SK-N-SH treated with all-trans-retinoic acid at 6 μM for 48 hours (cell line): Measurements from ENCODE around the gene STEEP1.

ENCODE experiments used
- ATAC-seq: fragments of 200-7000 bp; cut with Tn5 transposase; 3 replicates; pipeline ENCODE4 v1.9.1; 2020; ENCODE audit warnings: mild to moderate bottlenecking, moderate library complexity
- ARNTL ChIP-seq: fragments of 450-650 bp; formaldehyde crosslinking; IDR thresholded peaks from 2 replicates; pipeline ENCODE4 v1.5.0; 2020; ENCODE audit warnings: low read depth, mild to moderate bottlenecking, moderate library complexity, borderline replicate concordance
- BACH2 ChIP-seq: fragments of 250-450 bp; sonication (Bioruptor Pico); IDR thresholded peaks from 2 replicates; pipeline ENCODE4 v1.9.0; 2021; ENCODE audit warnings: mild to moderate bottlenecking, borderline replicate concordance
- ESRRG ChIP-seq: fragments of 250-450 bp; sonication (Bioruptor Pico); IDR thresholded peaks from 2 replicates; pipeline ENCODE4 v1.6.1; 2021; ENCODE audit warnings: mild to moderate bottlenecking
- GLIS3 ChIP-seq: fragments of 250-450 bp; sonication (Bioruptor Pico); IDR thresholded peaks from 2 replicates; pipeline ENCODE4 v1.5.0; 2020; ENCODE audit warnings: mild to moderate bottlenecking, moderate library complexity
- ISL1 ChIP-seq: fragments of 250-450 bp; sonication (Bioruptor Pico); IDR thresholded peaks from 2 replicates; pipeline ENCODE4 v2.1.2; 2022; ENCODE audit warnings: mild to moderate bottlenecking, moderate library complexity
- OSR1 ChIP-seq: fragments of 250-450 bp; sonication (Bioruptor Pico); IDR thresholded peaks from 2 replicates; pipeline ENCODE4 v1.8.0; 2022; ENCODE audit warnings: moderate library complexity, mild to moderate bottlenecking, inconsistent platforms
- PPARA ChIP-seq: fragments of 250-450 bp; sonication (Bioruptor Pico); IDR thresholded peaks from 2 replicates; pipeline ENCODE4 v1.5.0; 2020; ENCODE audit warnings: mild to moderate bottlenecking, borderline replicate concordance
- RARB ChIP-seq: fragments of 250-450 bp; sonication (Bioruptor Pico); IDR thresholded peaks from 2 replicates; pipeline ENCODE4 v1.8.0; 2021; ENCODE audit warnings: mild to moderate bottlenecking, moderate library complexity
- SNAI2 ChIP-seq: fragments of 250-450 bp; sonication (Bioruptor Pico); IDR thresholded peaks from 2 replicates; pipeline ENCODE4 v1.5.0; 2020; ENCODE audit warnings: mild to moderate bottlenecking, moderate library complexity
- TCF4 ChIP-seq: fragments of 250-450 bp; sonication (Bioruptor Pico); IDR thresholded peaks from 2 replicates; pipeline ENCODE4 v1.8.0; 2021; ENCODE audit warnings: mild to moderate bottlenecking, moderate library complexity, borderline replicate concordance
- ZC3H10 ChIP-seq: fragments of 250-450 bp; sonication (Bioruptor Pico); IDR thresholded peaks from 2 replicates; pipeline ENCODE4 v1.5.1; 2021; ENCODE audit warnings: mild to moderate bottlenecking, moderate library complexity
- ZFP30 ChIP-seq: fragments of 450-650 bp; formaldehyde crosslinking; IDR thresholded peaks from 2 replicates; pipeline ENCODE4 v1.5.0; 2022; ENCODE audit warnings: mild to moderate bottlenecking, moderate library complexity
- ZNF70 ChIP-seq: fragments of 450-650 bp; formaldehyde crosslinking; IDR thresholded peaks from 2 replicates; pipeline ENCODE4 v1.5.0; 2020; ENCODE audit warnings: mild to moderate bottlenecking, moderate library complexity
- ZNF8 ChIP-seq: fragments of 450-650 bp; formaldehyde crosslinking; IDR thresholded peaks from 2 replicates; pipeline ENCODE4 v1.5.0; 2020; ENCODE audit warnings: mild to moderate bottlenecking, moderate library complexity
- TF ChIP-seq, protein P1 (sequence below): fragments of 250-450 bp; sonication (Bioruptor Pico); IDR thresholded peaks from 2 replicates; pipeline ENCODE4 v1.5.1; 2021; ENCODE audit warnings: mild to moderate bottlenecking, moderate library complexity
- TF ChIP-seq, protein P2 (sequence below): fragments of 250-450 bp; sonication (Bioruptor Pico); IDR thresholded peaks from 2 replicates; pipeline ENCODE4 v1.5.0; 2020; ENCODE audit warnings: mild to moderate bottlenecking, moderate library complexity
- TF ChIP-seq, protein P3 (sequence below): fragments of 250-450 bp; sonication (Bioruptor Pico); IDR thresholded peaks from 2 replicates; pipeline ENCODE4 v1.5.1; 2020; ENCODE audit warnings: low read depth, mild to moderate bottlenecking, moderate library complexity
- TF ChIP-seq, protein P4 (sequence below): fragments of 250-450 bp; sonication (Bioruptor Pico); IDR thresholded peaks from 2 replicates; pipeline ENCODE4 v1.8.0; 2021; ENCODE audit warnings: low read depth, mild to moderate bottlenecking, moderate library complexity, borderline replicate concordance
- TF ChIP-seq, protein P5 (sequence below): fragments of 250-450 bp; sonication (Bioruptor Pico); IDR thresholded peaks from 2 replicates; pipeline ENCODE4 v1.8.0; 2020; ENCODE audit warnings: mild to moderate bottlenecking, moderate library complexity, borderline replicate concordance

STEEP1 gene

DNA sequence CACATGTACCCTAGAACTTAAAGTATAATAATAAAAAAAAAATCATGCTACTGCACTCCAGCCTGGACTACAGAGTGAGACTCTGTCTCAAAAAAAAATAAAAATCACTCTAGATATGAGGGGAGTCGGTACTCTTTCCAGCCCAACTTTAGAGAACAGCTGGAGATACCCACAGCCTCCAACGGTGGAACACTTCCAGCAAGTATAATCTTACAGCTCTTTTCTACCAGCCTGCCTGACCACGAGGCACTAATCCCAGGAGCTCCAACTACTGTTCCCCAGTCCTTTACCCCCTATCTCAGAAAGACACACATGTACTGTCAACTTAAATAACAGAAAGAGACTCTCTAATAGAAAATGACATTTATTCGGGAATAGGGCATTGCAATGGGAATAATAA is 46.8 kb downstream of the STEEP1 start:
- TF ChIP-seq ZFP30 (no peak), ISL1 (CRISPR knock-in tag) (no peak), SNAI2 (CRISPR knock-in tag) (no peak), OSR1 (no peak), RARB (CRISPR knock-in tag) (no peak), ARNTL (CRISPR knock-in tag) (no peak), BACH2 (CRISPR knock-in tag) (no peak), ESRRG (CRISPR knock-in tag) (no peak), TCF4 (no peak), ZC3H10 (no peak), ZNF70 (CRISPR knock-in tag) (no peak), GLIS3 (CRISPR knock-in tag) (no peak), PPARA (CRISPR knock-in tag) (no peak)
- TF ChIP-seq, protein P1, sequence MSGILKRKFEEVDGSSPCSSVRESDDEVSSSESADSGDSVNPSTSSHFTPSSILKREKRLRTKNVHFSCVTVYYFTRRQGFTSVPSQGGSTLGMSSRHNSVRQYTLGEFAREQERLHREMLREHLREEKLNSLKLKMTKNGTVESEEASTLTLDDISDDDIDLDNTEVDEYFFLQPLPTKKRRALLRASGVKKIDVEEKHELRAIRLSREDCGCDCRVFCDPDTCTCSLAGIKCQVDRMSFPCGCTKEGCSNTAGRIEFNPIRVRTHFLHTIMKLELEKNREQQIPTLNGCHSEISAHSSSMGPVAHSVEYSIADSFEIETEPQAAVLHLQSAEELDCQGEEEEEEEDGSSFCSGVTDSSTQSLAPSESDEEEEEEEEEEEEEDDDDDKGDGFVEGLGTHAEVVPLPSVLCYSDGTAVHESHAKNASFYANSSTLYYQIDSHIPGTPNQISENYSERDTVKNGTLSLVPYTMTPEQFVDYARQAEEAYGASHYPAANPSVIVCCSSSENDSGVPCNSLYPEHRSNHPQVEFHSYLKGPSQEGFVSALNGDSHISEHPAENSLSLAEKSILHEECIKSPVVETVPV (CRISPR knock-in tag): no peak
- TF ChIP-seq, protein P2, sequence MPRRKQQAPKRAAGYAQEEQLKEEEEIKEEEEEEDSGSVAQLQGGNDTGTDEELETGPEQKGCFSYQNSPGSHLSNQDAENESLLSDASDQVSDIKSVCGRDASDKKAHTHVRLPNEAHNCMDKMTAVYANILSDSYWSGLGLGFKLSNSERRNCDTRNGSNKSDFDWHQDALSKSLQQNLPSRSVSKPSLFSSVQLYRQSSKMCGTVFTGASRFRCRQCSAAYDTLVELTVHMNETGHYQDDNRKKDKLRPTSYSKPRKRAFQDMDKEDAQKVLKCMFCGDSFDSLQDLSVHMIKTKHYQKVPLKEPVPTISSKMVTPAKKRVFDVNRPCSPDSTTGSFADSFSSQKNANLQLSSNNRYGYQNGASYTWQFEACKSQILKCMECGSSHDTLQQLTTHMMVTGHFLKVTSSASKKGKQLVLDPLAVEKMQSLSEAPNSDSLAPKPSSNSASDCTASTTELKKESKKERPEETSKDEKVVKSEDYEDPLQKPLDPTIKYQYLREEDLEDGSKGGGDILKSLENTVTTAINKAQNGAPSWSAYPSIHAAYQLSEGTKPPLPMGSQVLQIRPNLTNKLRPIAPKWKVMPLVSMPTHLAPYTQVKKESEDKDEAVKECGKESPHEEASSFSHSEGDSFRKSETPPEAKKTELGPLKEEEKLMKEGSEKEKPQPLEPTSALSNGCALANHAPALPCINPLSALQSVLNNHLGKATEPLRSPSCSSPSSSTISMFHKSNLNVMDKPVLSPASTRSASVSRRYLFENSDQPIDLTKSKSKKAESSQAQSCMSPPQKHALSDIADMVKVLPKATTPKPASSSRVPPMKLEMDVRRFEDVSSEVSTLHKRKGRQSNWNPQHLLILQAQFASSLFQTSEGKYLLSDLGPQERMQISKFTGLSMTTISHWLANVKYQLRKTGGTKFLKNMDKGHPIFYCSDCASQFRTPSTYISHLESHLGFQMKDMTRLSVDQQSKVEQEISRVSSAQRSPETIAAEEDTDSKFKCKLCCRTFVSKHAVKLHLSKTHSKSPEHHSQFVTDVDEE (CRISPR knock-in tag): no peak
- TF ChIP-seq, protein P3, sequence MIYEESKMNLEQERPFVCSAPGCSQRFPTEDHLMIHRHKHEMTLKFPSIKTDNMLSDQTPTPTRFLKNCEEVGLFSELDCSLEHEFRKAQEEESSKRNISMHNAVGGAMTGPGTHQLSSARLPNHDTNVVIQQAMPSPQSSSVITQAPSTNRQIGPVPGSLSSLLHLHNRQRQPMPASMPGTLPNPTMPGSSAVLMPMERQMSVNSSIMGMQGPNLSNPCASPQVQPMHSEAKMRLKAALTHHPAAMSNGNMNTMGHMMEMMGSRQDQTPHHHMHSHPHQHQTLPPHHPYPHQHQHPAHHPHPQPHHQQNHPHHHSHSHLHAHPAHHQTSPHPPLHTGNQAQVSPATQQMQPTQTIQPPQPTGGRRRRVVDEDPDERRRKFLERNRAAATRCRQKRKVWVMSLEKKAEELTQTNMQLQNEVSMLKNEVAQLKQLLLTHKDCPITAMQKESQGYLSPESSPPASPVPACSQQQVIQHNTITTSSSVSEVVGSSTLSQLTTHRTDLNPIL (CRISPR knock-in tag): no peak
- TF ChIP-seq, protein P4, sequence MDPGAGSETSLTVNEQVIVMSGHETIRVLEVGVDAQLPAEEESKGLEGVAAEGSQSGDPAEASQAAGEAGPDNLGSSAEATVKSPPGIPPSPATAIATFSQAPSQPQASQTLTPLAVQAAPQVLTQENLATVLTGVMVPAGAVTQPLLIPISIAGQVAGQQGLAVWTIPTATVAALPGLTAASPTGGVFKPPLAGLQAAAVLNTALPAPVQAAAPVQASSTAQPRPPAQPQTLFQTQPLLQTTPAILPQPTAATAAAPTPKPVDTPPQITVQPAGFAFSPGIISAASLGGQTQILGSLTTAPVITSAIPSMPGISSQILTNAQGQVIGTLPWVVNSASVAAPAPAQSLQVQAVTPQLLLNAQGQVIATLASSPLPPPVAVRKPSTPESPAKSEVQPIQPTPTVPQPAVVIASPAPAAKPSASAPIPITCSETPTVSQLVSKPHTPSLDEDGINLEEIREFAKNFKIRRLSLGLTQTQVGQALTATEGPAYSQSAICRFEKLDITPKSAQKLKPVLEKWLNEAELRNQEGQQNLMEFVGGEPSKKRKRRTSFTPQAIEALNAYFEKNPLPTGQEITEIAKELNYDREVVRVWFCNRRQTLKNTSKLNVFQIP (CRISPR knock-in tag): no peak
- TF ChIP-seq, protein P5, sequence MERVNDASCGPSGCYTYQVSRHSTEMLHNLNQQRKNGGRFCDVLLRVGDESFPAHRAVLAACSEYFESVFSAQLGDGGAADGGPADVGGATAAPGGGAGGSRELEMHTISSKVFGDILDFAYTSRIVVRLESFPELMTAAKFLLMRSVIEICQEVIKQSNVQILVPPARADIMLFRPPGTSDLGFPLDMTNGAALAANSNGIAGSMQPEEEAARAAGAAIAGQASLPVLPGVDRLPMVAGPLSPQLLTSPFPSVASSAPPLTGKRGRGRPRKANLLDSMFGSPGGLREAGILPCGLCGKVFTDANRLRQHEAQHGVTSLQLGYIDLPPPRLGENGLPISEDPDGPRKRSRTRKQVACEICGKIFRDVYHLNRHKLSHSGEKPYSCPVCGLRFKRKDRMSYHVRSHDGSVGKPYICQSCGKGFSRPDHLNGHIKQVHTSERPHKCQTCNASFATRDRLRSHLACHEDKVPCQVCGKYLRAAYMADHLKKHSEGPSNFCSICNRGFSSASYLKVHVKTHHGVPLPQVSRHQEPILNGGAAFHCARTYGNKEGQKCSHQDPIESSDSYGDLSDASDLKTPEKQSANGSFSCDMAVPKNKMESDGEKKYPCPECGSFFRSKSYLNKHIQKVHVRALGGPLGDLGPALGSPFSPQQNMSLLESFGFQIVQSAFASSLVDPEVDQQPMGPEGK: no peak
- ATAC-seq: no peak

DNA sequence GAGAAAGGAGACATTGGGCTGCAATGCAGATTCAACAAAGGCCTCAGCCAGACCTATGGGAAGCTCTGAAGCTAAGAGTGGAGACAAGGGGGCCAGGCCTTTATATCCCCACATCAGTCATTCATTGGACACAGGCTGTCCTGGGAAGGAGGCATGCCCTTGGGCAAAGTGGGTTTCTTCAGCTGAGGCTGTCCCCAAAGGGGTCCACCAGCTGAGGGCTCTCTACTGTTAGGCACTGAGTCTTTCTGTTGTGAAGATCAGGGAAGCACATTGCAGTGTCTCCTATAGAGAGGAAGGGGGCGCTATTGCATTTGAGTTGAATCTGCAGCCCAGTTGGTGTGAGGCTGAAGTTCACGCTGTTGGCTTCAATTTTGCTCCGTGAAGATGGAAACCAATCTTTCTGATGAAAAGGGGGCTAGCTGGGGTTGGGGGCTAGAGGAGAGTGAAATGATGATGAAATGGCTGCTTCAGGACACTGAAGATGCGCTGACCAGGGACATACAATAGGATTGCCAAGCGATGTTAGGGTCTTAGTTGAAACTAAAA is 49.0 kb downstream of the STEEP1 start:
- TF ChIP-seq ISL1 (CRISPR knock-in tag) (no peak), ZC3H10 (no peak), OSR1 (no peak), ZNF8 (CRISPR knock-in tag) (no peak)
- TF ChIP-seq, protein P4 (CRISPR knock-in tag): no peak
- TF ChIP-seq, protein P2 (CRISPR knock-in tag): no peak
- TF ChIP-seq, protein P3 (CRISPR knock-in tag): no peak
- TF ChIP-seq, all 23 proteins: peak for 0
- peak; percentile 86 for ATAC-seq
